SK-N-SH treated with all-trans-retinoic acid at 6 μM for 48 hours (cell line): Measurements from ENCODE around the gene UCK1.

Experiments used
- CSDC2 ChIP-seq: fragments of 250-450 bp; sonication (Bioruptor Pico); IDR thresholded peaks from 2 replicates; pipeline ENCODE4 v1.5.0; 2020; ENCODE audit warnings: mild to moderate bottlenecking, moderate library complexity
- PATZ1 ChIP-seq: fragments of 250-450 bp; sonication (Bioruptor Pico); IDR thresholded peaks from 2 replicates; pipeline ENCODE4 v1.8.0; 2020; ENCODE audit warnings: mild to moderate bottlenecking, moderate library complexity, borderline replicate concordance
- ZNF8 ChIP-seq: fragments of 450-650 bp; formaldehyde crosslinking; IDR thresholded peaks from 2 replicates; pipeline ENCODE4 v1.5.0; 2020; ENCODE audit warnings: mild to moderate bottlenecking, moderate library complexity

DNA sequence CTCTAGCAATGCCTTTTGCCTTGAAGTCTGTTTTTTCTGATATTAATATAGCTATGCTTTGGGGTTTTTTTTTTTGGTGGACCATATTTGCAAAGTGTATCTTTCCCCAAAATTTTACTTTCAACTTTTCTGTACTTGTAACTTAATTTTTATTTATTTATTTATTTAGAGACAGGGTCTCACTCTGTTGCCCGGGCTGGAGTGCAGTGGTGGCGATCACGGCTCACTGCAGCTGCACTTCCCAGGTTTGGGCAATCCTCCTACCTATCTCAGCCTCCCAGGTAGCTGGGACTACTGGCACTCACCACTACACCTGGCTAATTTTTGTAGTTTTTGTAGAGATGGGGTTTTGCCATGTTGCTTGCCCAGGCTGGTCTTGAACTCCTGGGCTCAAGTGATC lies 35.1 kb upstream of the UCK1 start:
- TF ChIP-seq PATZ1 (no peak), ZNF8 (CRISPR knock-in tag) (no peak), CSDC2 (CRISPR knock-in tag) (no peak)
